Adipose tissue (tissue), 3 donors: ENCODE measurements around the gene DDOST. TPM values are rescaled to one million over a fixed set of nuclear protein-coding genes. Genes with fewer than 3 reads are reported as not detected.

Source experiments
- H3K27ac ChIP-seq: one replicate; pipeline ENCODE4 v1.5.1; 2013; ENCODE audit warnings: low read depth, low read length
- WGBS, 3 donors: extraction: QIAGEN DNeasy Blood & Tissue Kit; methylation state at CpG; one replicate each; pipeline ENCODE4 v1.1.7; 2013; 5-methylcytosine and 5-hydroxymethylcytosine counted together
- polyA plus RNA-seq, 3 donors: library from polyadenylated mRNA; stranded (reverse); fragments of 200-250 nt; gene quantifications; one replicate each; pipeline ENCODE4 v1.2.3, GENCODE V29; 2013
- donor health status: healthy with polysubstance abuse.
- donor health status: Bipolar disorder and iron deficiency.
- donor health status: healthy.

Gene DDOST
- polyA plus RNA-seq, 3 donors = 80.2 to 182 (median 157) TPM

- no peak overlapping the region for H3K27ac ChIP-seq
- WGBS, 3 donors = 89 to 92% (median 90%) methylated on average over 8 of the region's 8 CpGs
Measured at GRCh38 chr1:20636785-20637347, 24.3 kb downstream of the DDOST start.

- 7 to 10% (median 8%) methylated on average over 4 of the region's 4 CpGs for WGBS, 3 donors
- no peak overlapping the region for H3K27ac ChIP-seq
Measured at GRCh38 chr1:20634594-20635084, 26.5 kb downstream of the DDOST start.

GRCh38 chr1:20634065-20634593, 27.0 kb downstream of the DDOST start:
- H3K27ac ChIP-seq = no peak overlapping the region
- WGBS, 3 donors = 1 to 4% (median 2%) methylated on average over 11 of the region's 11 CpGs

GRCh38 chr1:20633190-20634064, 27.7 kb downstream of the DDOST start, which contains the start of gene PINK1:
Gene PINK1, plus strand, starts transcription at chr1:20633458. Its CDS starts 91 bp downstream, at chr1:20633549.
- 1% methylated on average over 70 to 93 of the region's 93 CpGs for WGBS, 3 donors
- H3K27ac ChIP-seq = peak within 1 kb of the TSS; percentile 13

- WGBS, 3 donors = 87 to 91% (median 91%) methylated on average over 3 of the region's 3 CpGs
- no peak overlapping the region for H3K27ac ChIP-seq
Measured at GRCh38 chr1:20632386-20632785, 28.8 kb downstream of the DDOST start.

GRCh38 chr1:20630729-20631128, 30.4 kb downstream of the DDOST start:
- no peak overlapping the region for H3K27ac ChIP-seq
- 24 to 54% (median 48%) methylated on average over 4 of the region's 4 CpGs for WGBS, 3 donors

DNA sequence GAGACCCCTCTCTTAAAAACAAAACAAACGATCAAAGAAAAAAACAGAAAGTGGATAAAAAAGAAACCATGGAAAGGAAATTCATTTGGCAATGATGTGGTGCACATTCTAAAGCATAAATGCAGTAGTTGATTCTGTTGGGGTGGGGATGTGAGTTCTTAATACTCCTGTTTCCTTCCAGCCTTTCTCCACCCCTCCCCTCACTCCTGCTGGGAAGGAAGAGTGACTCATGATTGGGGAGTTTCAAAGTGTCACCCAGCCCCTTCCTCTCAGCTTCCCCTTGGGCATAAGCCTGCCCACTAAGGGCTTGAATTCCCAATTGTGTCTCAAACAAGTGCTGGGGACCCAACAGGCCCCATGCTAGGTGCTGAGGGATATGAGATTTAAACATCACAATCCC, 34.6 kb downstream of the DDOST start:
- WGBS, 3 donors = 28 to 72% (median 59%) methylated on average over 1 of the region's 1 CpG
- H3K27ac ChIP-seq = no peak overlapping the region

DNA sequence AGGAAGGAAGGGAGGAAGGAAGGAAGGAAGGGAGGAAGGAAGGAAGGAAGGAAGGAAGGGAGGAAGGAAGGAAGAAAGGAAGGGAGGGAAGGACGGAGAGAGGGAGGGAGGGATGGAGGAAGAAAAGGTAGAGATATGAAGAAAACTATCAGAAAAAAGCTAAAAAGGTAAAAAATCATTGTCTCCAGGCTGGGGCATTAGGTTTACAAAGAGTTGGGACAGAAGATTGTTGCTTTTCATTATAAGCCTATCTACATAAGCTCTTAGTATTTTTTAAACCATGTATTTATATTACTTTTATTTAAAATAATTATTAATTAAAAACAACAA, 35.1 kb downstream of the DDOST start:
- 27 to 68% (median 41%) methylated on average over 1 of the region's 1 CpG for WGBS, 3 donors
- no peak overlapping the region for H3K27ac ChIP-seq

GRCh38 chr1:20625176-20626097, 35.7 kb downstream of the DDOST start:
- no peak overlapping the region for H3K27ac ChIP-seq
- WGBS, 3 donors = 73 to 88% (median 73%) methylated on average over 3 of the region's 3 CpGs

GRCh38 chr1:20624709-20625108, 36.5 kb downstream of the DDOST start:
- 71 to 100% (median 90%) methylated on average over 1 of the region's 1 CpG for WGBS, 3 donors
- no peak overlapping the region for H3K27ac ChIP-seq

- WGBS, 3 donors = 71 to 96% (median 81%) methylated on average over 6 of the region's 6 CpGs
- no peak overlapping the region for H3K27ac ChIP-seq
Measured at GRCh38 chr1:20621012-20621411, 40.2 kb downstream of the DDOST start.

DNA sequence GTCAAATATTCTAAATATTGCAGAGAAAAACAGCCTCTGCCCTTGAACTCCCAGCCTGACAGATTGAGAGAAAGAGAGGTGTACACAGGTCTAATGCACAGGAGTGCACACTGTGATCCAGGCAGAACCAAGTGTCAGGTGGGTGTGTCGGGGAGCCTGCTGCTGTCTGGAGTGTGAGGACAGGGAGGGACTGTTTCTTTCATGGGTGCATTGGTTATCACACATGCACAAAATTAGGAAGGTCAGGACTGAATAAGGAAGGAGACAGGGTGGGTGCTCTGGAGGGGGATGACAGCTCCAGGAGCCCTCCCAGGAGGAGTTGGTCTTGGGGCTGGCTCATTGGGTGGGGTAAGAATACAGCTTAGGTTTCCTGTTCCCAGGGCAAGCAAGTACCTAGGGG, 41.2 kb downstream of the DDOST start:
- 76 to 95% (median 93%) methylated on average over 1 of the region's 1 CpG for WGBS, 3 donors
- H3K27ac ChIP-seq = no peak overlapping the region

DNA sequence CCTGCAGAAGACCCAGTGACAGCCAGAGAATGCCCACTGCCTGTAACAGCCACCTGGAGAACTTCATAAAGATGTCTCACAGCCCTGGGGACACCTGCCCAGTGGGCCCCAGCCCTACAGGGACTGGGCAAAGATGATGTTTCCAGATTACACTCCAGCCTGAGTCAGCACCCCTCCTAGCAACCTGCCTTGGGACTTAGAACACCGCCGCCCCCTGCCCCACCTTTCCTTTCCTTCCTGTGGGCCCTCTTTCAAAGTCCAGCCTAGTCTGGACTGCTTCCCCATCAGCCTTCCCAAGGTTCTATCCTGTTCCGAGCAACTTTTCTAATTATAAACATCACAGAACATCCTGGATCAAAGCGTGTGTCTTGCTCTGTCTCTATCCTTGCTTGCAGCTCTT, 42.6 kb downstream of the DDOST start:
- H3K27ac ChIP-seq = no peak overlapping the region
- WGBS, 3 donors = 58 to 70% (median 58%) methylated on average over 4 of the region's 4 CpGs

DNA sequence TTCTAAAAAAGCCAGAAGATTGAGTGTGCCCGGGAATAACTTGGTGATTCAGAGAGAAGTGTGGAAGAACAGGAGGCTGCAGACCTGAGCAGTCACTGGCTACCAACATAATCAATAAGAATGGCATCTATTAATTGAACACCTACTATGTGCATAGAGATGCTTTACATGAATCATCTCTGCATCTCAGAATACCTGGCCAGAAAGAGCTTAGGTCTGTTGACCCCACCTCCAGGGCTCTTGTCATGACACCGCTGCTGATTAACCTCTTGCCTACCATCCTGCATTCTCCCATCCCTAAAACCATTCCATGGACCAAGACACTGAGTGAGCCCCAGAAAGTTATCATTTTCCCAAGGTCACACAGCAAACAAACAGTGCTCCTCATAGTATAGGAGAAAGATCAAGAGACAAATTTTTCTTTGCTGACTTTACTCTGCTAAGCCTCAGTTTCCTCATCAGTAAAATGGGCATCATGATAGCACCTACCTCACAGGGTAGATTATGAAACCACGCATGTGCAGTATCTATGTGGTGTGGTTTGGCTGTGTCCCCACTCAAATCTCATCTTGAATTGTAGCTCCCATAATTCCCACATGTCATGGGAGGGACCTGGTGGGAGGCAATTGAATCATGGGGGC, 44.2 kb downstream of the DDOST start:
- H3K27ac ChIP-seq = no peak overlapping the region

GRCh38 chr1:20615946-20616846, 45.0 kb downstream of the DDOST start:
- no peak overlapping the region for H3K27ac ChIP-seq
- WGBS, 3 donors = 42 to 47% (median 43%) methylated on average over 20 of the region's 20 CpGs

More for the DNA sequence above, 44.2 kb downstream of the DDOST start:
- WGBS, 3 donors = 67 to 80% (median 70%) methylated on average over 3 of the region's 3 CpGs

- 70 to 83% (median 79%) methylated on average over 3 of the region's 3 CpGs for WGBS, 3 donors
- H3K27ac ChIP-seq = no peak overlapping the region
Measured at GRCh38 chr1:20614131-20614579, 47.0 kb downstream of the DDOST start.

- WGBS, 3 donors = 75 to 86% (median 81%) methylated on average over 11 of the region's 11 CpGs
Measured at GRCh38 chr1:20612221-20612746, 48.9 kb downstream of the DDOST start.

More at GRCh38 chr1:20612221-20612746, 48.9 kb downstream of the DDOST start:
- no peak overlapping the region for H3K27ac ChIP-seq
